IPS-15b (cell line): Measurements from ENCODE around the gene ABLIM2.

ENCODE experiments used
- H3K27me3 ChIP-seq: one replicate; pipeline ENCODE4 v1.6.1; 2013; ENCODE audit warnings: low read length; ENCODE audit not compliant: control insufficient read depth, insufficient read depth
- H3K36me3 ChIP-seq: one replicate; pipeline ENCODE4 v1.6.1; 2013; ENCODE audit warnings: low read length; ENCODE audit not compliant: control insufficient read depth, insufficient read depth
- H3K4me1 ChIP-seq: one replicate; pipeline ENCODE4 v1.6.1; 2013; ENCODE audit warnings: mild to moderate bottlenecking, low read length; ENCODE audit not compliant: control insufficient read depth, insufficient read depth
- H3K4me3 ChIP-seq: one replicate; pipeline ENCODE4 v1.5.1; 2013; ENCODE audit warnings: low read depth, low read length
- H3K9ac ChIP-seq: one replicate; pipeline ENCODE4 v1.6.1; 2013; ENCODE audit warnings: low read depth, mild to moderate bottlenecking, low read length
- H3K9me3 ChIP-seq: one replicate; pipeline ENCODE4 v1.6.1; 2013; ENCODE audit warnings: mild to moderate bottlenecking, low read length; ENCODE audit not compliant: control insufficient read depth, insufficient read depth

ABLIM2 gene

GRCh38 chr4:8006471-8006870 is 152.1 kb downstream of the ABLIM2 start:
- H3K36me3 ChIP-seq = no peaks in the 10 kb centered on the region
- H3K4me1 ChIP-seq = no peaks in the 10 kb centered on the region
- H3K9me3 ChIP-seq = no peaks in the 10 kb centered on the region
- H3K4me3 ChIP-seq = no peak overlapping the region
- no peaks in the 10 kb centered on the region for H3K27me3 ChIP-seq
- no peak overlapping the region for H3K9ac ChIP-seq

GRCh38 chr4:8005814-8006215 is 152.8 kb downstream of the ABLIM2 start:
- Histone ChIP-seq H3K4me3 (no peak overlapping the region), H3K9me3 (no peaks in the 10 kb centered on the region), H3K9ac (no peak overlapping the region), H3K36me3 (no peaks in the 10 kb centered on the region), H3K27me3 (no peaks in the 10 kb centered on the region), H3K4me1 (no peaks in the 10 kb centered on the region)

- Histone ChIP-seq H3K4me3 (no peak overlapping the region), H3K27me3 (no peaks in the 10 kb centered on the region)
Measured at GRCh38 chr4:8005033-8005808, 153.4 kb downstream of the ABLIM2 start.

GRCh38 chr4:8004066-8004465 is 154.5 kb downstream of the ABLIM2 start:
- Histone ChIP-seq H3K27me3 (no peaks in the 10 kb centered on the region), H3K9me3 (no peaks in the 10 kb centered on the region), H3K36me3 (no peaks in the 10 kb centered on the region), H3K9ac (no peak overlapping the region), H3K4me3 (no peak overlapping the region), H3K4me1 (no peaks in the 10 kb centered on the region)

More at GRCh38 chr4:8005033-8005808, 153.4 kb downstream of the ABLIM2 start:
- Histone ChIP-seq H3K9ac (no peak overlapping the region), H3K4me1 (no peaks in the 10 kb centered on the region), H3K9me3 (no peaks in the 10 kb centered on the region), H3K36me3 (no peaks in the 10 kb centered on the region)

GRCh38 chr4:8002525-8003309 is 155.9 kb downstream of the ABLIM2 start:
- Histone ChIP-seq H3K36me3 (no peaks in the 10 kb centered on the region), H3K27me3 (no peaks in the 10 kb centered on the region), H3K4me1 (no peaks in the 10 kb centered on the region), H3K9me3 (no peaks in the 10 kb centered on the region), H3K9ac (no peak overlapping the region), H3K4me3 (no peak overlapping the region)

- Histone ChIP-seq H3K9ac (no peak overlapping the region), H3K9me3 (no peaks in the 10 kb centered on the region), H3K36me3 (no peaks in the 10 kb centered on the region), H3K27me3 (no peaks in the 10 kb centered on the region), H3K4me3 (no peak overlapping the region), H3K4me1 (no peaks in the 10 kb centered on the region)
Measured at GRCh38 chr4:8001564-8002355, 156.9 kb downstream of the ABLIM2 start.

GRCh38 chr4:8000721-8001491 is 157.7 kb downstream of the ABLIM2 start:
- no peak overlapping the region for H3K4me3 ChIP-seq
- no peak overlapping the region for H3K9ac ChIP-seq
- no peaks in the 10 kb centered on the region for H3K36me3 ChIP-seq
- no peaks in the 10 kb centered on the region for H3K27me3 ChIP-seq
- H3K9me3 ChIP-seq = no peaks in the 10 kb centered on the region
- H3K4me1 ChIP-seq = no peaks in the 10 kb centered on the region

GRCh38 chr4:8000247-8000646 is 158.4 kb downstream of the ABLIM2 start:
- H3K36me3 ChIP-seq = no peaks in the 10 kb centered on the region
- H3K4me3 ChIP-seq = no peak overlapping the region
- H3K27me3 ChIP-seq = no peaks in the 10 kb centered on the region
- H3K9me3 ChIP-seq = no peaks in the 10 kb centered on the region
- H3K9ac ChIP-seq = no peak overlapping the region
- no peaks in the 10 kb centered on the region for H3K4me1 ChIP-seq

- H3K9ac ChIP-seq = no peak overlapping the region
- H3K9me3 ChIP-seq = no peaks in the 10 kb centered on the region
- H3K4me3 ChIP-seq = no peak overlapping the region
- H3K4me1 ChIP-seq = no peaks in the 10 kb centered on the region
- H3K27me3 ChIP-seq = no peaks in the 10 kb centered on the region
- no peaks in the 10 kb centered on the region for H3K36me3 ChIP-seq
Measured at GRCh38 chr4:7999695-8000094, 158.9 kb downstream of the ABLIM2 start.

- no peak overlapping the region for H3K4me3 ChIP-seq
- H3K4me1 ChIP-seq = no peaks in the 10 kb centered on the region
- no peaks in the 10 kb centered on the region for H3K36me3 ChIP-seq
- H3K27me3 ChIP-seq = no peaks in the 10 kb centered on the region
- H3K9ac ChIP-seq = no peak overlapping the region
- no peaks in the 10 kb centered on the region for H3K9me3 ChIP-seq
Measured at GRCh38 chr4:7999279-7999678, 159.3 kb downstream of the ABLIM2 start.

- H3K9me3 ChIP-seq = no peaks in the 10 kb centered on the region
- no peaks in the 10 kb centered on the region for H3K27me3 ChIP-seq
- H3K9ac ChIP-seq = no peak overlapping the region
- no peaks in the 10 kb centered on the region for H3K4me1 ChIP-seq
- H3K4me3 ChIP-seq = no peak overlapping the region
- no peaks in the 10 kb centered on the region for H3K36me3 ChIP-seq
Measured at GRCh38 chr4:7998447-7998846, 160.2 kb downstream of the ABLIM2 start.
